Activated CD4-positive, alpha-beta T cell treated with anti-CD3 and anti-CD28 coated beads for 1 hour (primary cell): ENCODE data around the gene ELK4.
"Not testable (repeated sequence)": the region's sequence is repeated elsewhere in the genome, so short reads cannot be mapped to it uniquely, and the experiment has no call there.

ENCODE experiments used
- DNase-seq: peaks from one replicate; pipeline ENCODE4 v3.0.0-alpha.2; 2020

Gene ELK4

GRCh38 chr1:205664399-205665017 lies 32.7 kb upstream of the ELK4 start:
- no peak for DNase-seq

- DNase-seq, result no peak
Measured at GRCh38 chr1:205663286-205663936, 31.6 kb upstream of the ELK4 start.

GRCh38 chr1:205662791-205663190 lies 31.0 kb upstream of the ELK4 start:
- no peak for DNase-seq

- no peak for DNase-seq
Measured at GRCh38 chr1:205662135-205662738, 30.4 kb upstream of the ELK4 start.

GRCh38 chr1:205661429-205662134 lies 29.8 kb upstream of the ELK4 start:
- no peak for DNase-seq

GRCh38 chr1:205660361-205660760 lies 28.6 kb upstream of the ELK4 start:
- DNase-seq, result no peak

- peak; percentile 65 for DNase-seq
Measured at GRCh38 chr1:205658943-205659581, 27.3 kb upstream of the ELK4 start.

- DNase-seq, result no peak
Measured at GRCh38 chr1:205656236-205656635, 24.4 kb upstream of the ELK4 start.

- no peak for DNase-seq
Measured at GRCh38 chr1:205652984-205653383, 21.2 kb upstream of the ELK4 start.

- no peak for DNase-seq
Measured at GRCh38 chr1:205650241-205650640, 18.4 kb upstream of the ELK4 start.

GRCh38 chr1:205645519-205645918 lies 13.7 kb upstream of the ELK4 start:
- no peak for DNase-seq

GRCh38 chr1:205642679-205643307 lies 11.0 kb upstream of the ELK4 start:
- DNase-seq, result no peak

- DNase-seq, result no peak
Measured at GRCh38 chr1:205639567-205639966, 7.8 kb upstream of the ELK4 start.

GRCh38 chr1:205637854-205638468 lies 6.2 kb upstream of the ELK4 start:
- DNase-seq, result no peak

- DNase-seq, result no peak
Measured at GRCh38 chr1:205636732-205637131, 4.9 kb upstream of the ELK4 start.

GRCh38 chr1:205636138-205636530 lies 4.3 kb upstream of the ELK4 start:
- not testable (repeated sequence) for DNase-seq

- no peak for DNase-seq
Measured at GRCh38 chr1:205633421-205633976, 1.7 kb upstream of the ELK4 start.

GRCh38 chr1:205632669-205633169 lies 908 bp upstream of the ELK4 start:
- no peak for DNase-seq

- DNase-seq, result peak; percentile 75
Measured at GRCh38 chr1:205631010-205631767, 622 bp downstream of the ELK4 start.

- DNase-seq, result no peak
Measured at GRCh38 chr1:205630651-205631009, 1.2 kb downstream of the ELK4 start.

- DNase-seq, result no peak
Measured at GRCh38 chr1:205630241-205630640, 1.6 kb downstream of the ELK4 start.
